Neutrophil (primary cell): Measurements from ENCODE around the gene SERPINA12.

Experiments used
- H3K27ac ChIP-seq: fragments of 200-600 bp; sonication (generic); 2 replicates; pipeline ENCODE4 v1.5.1; 2016; ENCODE audit warnings: mild to moderate bottlenecking, moderate library complexity
- H3K27me3 ChIP-seq: fragments of 200-600 bp; sonication (generic); 2 replicates; pipeline ENCODE4 v1.6.0; 2016; ENCODE audit warnings: mild to moderate bottlenecking
- H3K36me3 ChIP-seq: fragments of 200-600 bp; sonication (generic); 2 replicates; pipeline ENCODE4 v1.5.1; 2017
- H3K4me1 ChIP-seq, 2 experiments: fragments of 200-600 bp in 1 of 2; sonication (generic) in 1 of 2; 1 replicate in 1 of 2; 2 replicates in 1 of 2; pipeline versions ENCODE4 v1.5.1 to v1.6.1; 2013 to 2016; ENCODE audit warnings: low read depth in 1 of 2, low read length in 1 of 2, mild to moderate bottlenecking in 1 of 2, moderate library complexity in 1 of 2; ENCODE audit not compliant: control insufficient read depth in 1 of 2, insufficient read depth in 1 of 2
- H3K4me3 ChIP-seq, 2 experiments: fragments of 200-600 bp in 1 of 2; sonication (generic) in 1 of 2; 1 replicate in 1 of 2; 2 replicates in 1 of 2; pipeline ENCODE4 v1.5.1; 2013 to 2016; ENCODE audit warnings: low read depth in 1 of 2, low read length in 1 of 2, mild to moderate bottlenecking in 1 of 2, moderate library complexity in 1 of 2
- H3K9me3 ChIP-seq: fragments of 200-600 bp; sonication (generic); 2 replicates; pipeline ENCODE4 v1.5.1; 2016
- TF ChIP-seq, protein P1 (sequence below): fragments of 200-600 bp; sonication (generic); IDR thresholded peaks from 2 replicates; pipeline ENCODE4 v1.5.1; 2016; ENCODE audit warnings: antibody characterized with exemption

The SERPINA12 gene

DNA sequence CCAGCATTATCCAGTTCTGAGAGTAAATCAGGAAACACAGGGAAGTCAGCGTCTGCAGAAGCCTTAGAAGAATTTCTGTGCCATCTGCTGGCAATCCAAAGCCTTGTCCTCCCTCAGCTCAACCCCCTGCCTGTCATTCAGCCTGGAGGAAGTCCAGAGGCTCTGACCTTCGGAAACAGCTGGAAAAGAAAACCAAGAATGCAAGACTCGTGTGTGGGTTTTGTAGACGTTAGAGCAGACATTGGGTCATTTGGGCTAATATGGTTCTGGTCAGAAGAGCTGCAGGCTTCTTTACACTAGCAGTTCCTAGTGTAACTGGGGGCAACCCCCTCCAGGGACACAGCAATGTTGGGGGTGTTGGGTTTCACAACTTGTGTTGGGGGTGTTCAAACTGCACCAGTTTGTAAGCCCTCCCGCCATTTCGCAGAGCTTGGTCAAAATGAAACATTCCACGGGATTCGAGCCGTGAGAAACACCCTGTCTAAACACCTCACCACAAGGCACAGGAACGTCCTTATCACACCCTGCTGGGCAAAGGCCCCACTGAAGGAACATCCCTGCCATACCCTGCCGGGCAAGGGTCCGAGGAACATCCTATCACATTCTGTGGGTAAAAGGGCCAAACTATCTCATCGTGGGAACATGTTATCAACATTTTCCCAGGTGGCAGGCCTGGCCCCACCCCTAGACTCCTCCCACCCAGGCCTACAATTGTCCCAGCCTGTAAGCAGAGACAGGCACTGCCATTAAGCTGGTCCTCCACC is 30.9 kb upstream of the SERPINA12 start:
- H3K27me3 ChIP-seq, result peaks cover 7% of the 10 kb centered on the region
- H3K36me3 ChIP-seq, result no peaks in the 10 kb centered on the region
- no peaks in the 10 kb centered on the region for H3K4me1 ChIP-seq
- H3K4me3 ChIP-seq, result no peak overlapping the region
- TF ChIP-seq, protein P1, sequence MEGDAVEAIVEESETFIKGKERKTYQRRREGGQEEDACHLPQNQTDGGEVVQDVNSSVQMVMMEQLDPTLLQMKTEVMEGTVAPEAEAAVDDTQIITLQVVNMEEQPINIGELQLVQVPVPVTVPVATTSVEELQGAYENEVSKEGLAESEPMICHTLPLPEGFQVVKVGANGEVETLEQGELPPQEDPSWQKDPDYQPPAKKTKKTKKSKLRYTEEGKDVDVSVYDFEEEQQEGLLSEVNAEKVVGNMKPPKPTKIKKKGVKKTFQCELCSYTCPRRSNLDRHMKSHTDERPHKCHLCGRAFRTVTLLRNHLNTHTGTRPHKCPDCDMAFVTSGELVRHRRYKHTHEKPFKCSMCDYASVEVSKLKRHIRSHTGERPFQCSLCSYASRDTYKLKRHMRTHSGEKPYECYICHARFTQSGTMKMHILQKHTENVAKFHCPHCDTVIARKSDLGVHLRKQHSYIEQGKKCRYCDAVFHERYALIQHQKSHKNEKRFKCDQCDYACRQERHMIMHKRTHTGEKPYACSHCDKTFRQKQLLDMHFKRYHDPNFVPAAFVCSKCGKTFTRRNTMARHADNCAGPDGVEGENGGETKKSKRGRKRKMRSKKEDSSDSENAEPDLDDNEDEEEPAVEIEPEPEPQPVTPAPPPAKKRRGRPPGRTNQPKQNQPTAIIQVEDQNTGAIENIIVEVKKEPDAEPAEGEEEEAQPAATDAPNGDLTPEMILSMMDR, result no peak
- H3K9me3 ChIP-seq, result no peaks in the 10 kb centered on the region
- H3K27ac ChIP-seq, result no peak overlapping the region

GRCh38 chr14:94539181-94539580 is 29.9 kb upstream of the SERPINA12 start:
- TF ChIP-seq, protein P1, result no peak
- H3K4me1 ChIP-seq, result no peaks in the 10 kb centered on the region
- H3K9me3 ChIP-seq, result no peaks in the 10 kb centered on the region
- no peak overlapping the region for H3K4me3 ChIP-seq
- peaks cover 7% of the 10 kb centered on the region for H3K27me3 ChIP-seq
- no peaks in the 10 kb centered on the region for H3K36me3 ChIP-seq
- no peak overlapping the region for H3K27ac ChIP-seq

DNA sequence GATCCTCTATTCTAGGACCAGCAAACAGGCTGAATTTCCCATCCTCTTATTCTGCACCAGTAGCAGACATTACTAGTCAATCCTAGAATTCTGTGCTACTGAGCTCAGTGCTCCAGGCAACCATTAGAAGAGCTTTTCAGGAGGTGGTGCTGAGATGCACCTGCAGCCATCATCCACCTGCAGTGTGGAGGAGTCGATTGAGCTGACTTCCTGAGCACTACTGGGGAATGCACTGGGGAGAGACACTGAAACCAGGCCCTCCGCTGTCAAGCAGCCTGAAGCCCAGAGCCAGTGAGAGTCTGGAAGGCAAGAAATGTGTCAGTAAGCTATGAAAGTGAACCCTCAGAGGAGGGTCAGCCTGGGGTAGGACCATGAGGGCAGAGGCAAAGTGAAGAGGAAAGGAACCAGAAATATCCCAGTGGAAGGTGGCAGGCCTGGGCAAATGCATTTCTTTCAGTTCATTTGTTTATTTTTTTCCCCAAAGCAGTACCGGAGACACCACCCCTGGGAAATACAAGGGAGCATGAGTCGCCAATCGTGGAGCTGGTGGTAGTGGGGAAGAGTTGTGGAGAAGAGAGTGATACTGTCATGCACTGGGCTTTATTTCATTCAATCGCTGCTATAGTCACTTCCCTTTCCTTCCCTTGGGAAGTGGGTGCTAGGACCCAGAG is 28.9 kb upstream of the SERPINA12 start:
- TF ChIP-seq, protein P1, result no peak

DNA sequence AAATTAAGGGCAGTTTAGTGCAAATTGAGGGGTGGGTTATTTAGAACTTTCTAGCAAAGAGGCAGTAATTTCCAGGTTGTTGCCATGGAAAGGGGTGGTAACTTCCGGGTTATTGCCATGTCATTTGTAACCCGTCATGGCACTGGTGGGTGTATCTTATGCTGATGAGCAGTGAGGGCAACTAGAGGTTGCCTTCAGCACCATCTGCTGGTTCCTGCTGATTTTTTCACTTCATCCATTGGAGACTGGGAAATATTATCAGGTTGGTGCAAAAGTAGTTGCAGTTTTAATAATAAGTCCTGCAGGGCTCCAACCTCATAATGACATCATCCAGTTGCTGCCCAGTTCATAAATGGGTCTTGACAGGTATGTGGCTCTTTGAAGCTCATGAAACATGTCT is 27.6 kb upstream of the SERPINA12 start:
- TF ChIP-seq, protein P1, result no peak
- H3K9me3 ChIP-seq, result no peaks in the 10 kb centered on the region
- no peak overlapping the region for H3K4me3 ChIP-seq
- peaks cover 7% of the 10 kb centered on the region for H3K27me3 ChIP-seq
- H3K27ac ChIP-seq, result no peak overlapping the region
- no peaks in the 10 kb centered on the region for H3K4me1 ChIP-seq
- no peaks in the 10 kb centered on the region for H3K36me3 ChIP-seq

More for the DNA sequence above, 28.9 kb upstream of the SERPINA12 start:
- Histone ChIP-seq H3K27ac (no peak overlapping the region), H3K4me3 (no peak overlapping the region), H3K9me3 (no peaks in the 10 kb centered on the region), H3K36me3 (no peaks in the 10 kb centered on the region), H3K27me3 (peaks cover 7% of the 10 kb centered on the region), H3K4me1 (no peaks in the 10 kb centered on the region)

DNA sequence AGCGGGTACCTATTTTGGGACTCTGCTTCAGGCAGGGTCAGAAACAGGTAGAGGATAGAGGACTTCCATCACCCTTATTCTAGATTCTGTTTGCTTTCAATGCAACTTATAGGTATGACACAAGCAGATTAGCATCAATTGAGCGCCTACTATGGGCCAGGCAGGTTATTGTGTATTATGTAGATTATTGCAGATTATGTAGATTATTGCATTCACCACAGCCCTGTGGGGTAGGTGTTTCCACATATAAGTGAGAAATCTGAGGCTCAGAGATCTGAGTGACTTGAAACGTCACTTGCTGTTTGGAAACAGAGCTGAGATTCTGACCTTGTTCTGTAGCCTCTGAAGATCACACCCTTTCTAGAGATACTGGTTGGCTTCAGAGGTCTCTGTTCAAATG is 26.2 kb upstream of the SERPINA12 start:
- TF ChIP-seq, protein P1, result no peak
- no peak overlapping the region for H3K27ac ChIP-seq
- H3K36me3 ChIP-seq, result no peaks in the 10 kb centered on the region
- H3K4me3 ChIP-seq, result no peak overlapping the region
- peaks cover 7% of the 10 kb centered on the region for H3K27me3 ChIP-seq
- H3K9me3 ChIP-seq, result no peaks in the 10 kb centered on the region
- no peaks in the 10 kb centered on the region for H3K4me1 ChIP-seq
